ENCODE data around the gene BTBD2.

GRCh38 chr19:2043251-2043641 is 27.7 kb upstream of the BTBD2 start:
- TF ChIP-seq, protein P1, sequence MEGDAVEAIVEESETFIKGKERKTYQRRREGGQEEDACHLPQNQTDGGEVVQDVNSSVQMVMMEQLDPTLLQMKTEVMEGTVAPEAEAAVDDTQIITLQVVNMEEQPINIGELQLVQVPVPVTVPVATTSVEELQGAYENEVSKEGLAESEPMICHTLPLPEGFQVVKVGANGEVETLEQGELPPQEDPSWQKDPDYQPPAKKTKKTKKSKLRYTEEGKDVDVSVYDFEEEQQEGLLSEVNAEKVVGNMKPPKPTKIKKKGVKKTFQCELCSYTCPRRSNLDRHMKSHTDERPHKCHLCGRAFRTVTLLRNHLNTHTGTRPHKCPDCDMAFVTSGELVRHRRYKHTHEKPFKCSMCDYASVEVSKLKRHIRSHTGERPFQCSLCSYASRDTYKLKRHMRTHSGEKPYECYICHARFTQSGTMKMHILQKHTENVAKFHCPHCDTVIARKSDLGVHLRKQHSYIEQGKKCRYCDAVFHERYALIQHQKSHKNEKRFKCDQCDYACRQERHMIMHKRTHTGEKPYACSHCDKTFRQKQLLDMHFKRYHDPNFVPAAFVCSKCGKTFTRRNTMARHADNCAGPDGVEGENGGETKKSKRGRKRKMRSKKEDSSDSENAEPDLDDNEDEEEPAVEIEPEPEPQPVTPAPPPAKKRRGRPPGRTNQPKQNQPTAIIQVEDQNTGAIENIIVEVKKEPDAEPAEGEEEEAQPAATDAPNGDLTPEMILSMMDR (IDR thresholded peaks at IDR 0.05), result no peak
- no peak for TF ChIP-seq EZH2 (IDR thresholded peaks at IDR 0.05)
- no peak for TF ChIP-seq EZH2phosphoT487 (IDR thresholded peaks at IDR 0.05)
